BE2C (cell line): ENCODE measurements around the gene MEGF11.

Source experiments
- DNase-seq: peaks from one replicate; pipeline ENCODE4 v3.0.0-alpha.2; 2020
- H3K27me3 ChIP-seq: fragments of 250-450 bp; sonication (Bioruptor Pico); 2 replicates; pipeline ENCODE4 v1.5.1; 2020; ENCODE audit warnings: mild to moderate bottlenecking
- H3K36me3 ChIP-seq: fragments of 250-450 bp; sonication (Bioruptor Pico); 2 replicates; pipeline ENCODE4 v1.5.1; 2020; ENCODE audit warnings: mild to moderate bottlenecking
- H3K4me1 ChIP-seq: fragments of 250-450 bp; sonication (Bioruptor Pico); 2 replicates; pipeline ENCODE4 v1.5.1; 2020
- H3K4me3 ChIP-seq: 2 replicates; pipeline ENCODE4 v1.5.1; 2011; ENCODE audit warnings: low read depth, low read length
- H3K9me3 ChIP-seq: fragments of 250-450 bp; sonication (Bioruptor Pico); 2 replicates; pipeline ENCODE4 v1.5.1; 2020
- CTCF ChIP-seq: IDR thresholded peaks from 2 replicates; pipeline ENCODE4 v1.5.1; 2012; ENCODE audit warnings: mild to moderate bottlenecking, low read depth, low read length

Gene MEGF11

DNA sequence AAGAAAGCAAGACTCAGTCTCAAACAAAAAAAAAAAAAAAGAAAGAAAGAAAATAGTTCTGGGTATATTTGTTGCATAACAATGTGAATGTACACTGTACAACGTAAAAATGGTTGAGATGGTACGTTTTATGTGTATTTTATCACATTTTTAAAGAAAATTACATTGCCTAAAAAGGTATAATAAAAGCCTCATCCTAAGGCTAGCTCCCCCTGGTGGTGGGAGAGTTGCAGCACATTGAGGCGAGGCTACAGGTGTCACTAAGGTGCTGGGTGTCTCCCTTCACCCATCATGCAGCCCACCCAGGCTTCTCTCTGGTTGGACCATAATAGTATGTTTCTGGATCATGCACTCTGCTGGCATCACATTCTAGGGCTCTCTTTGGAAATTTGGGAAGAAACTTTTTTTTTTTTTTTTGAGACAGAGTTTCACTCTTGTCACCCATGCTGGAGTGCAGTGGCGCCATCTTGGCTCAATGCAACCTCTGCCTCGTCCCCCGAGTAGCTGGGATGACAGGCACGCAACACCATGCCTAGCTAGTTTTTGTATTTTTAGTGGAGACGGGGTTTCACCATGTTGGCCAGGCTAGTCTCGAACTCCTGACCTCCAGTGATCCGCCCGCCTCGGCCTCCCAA is 396.6 kb downstream of the MEGF11 start:
- H3K27me3 ChIP-seq: no peaks in the 10 kb centered on the region
- TF ChIP-seq CTCF: peak; percentile 96
- H3K36me3 ChIP-seq: no peaks in the 10 kb centered on the region
- H3K4me1 ChIP-seq: no peaks in the 10 kb centered on the region
- H3K9me3 ChIP-seq: no peaks in the 10 kb centered on the region
- peak; percentile 77 for DNase-seq
- H3K4me3 ChIP-seq: no peak overlapping the region

DNA sequence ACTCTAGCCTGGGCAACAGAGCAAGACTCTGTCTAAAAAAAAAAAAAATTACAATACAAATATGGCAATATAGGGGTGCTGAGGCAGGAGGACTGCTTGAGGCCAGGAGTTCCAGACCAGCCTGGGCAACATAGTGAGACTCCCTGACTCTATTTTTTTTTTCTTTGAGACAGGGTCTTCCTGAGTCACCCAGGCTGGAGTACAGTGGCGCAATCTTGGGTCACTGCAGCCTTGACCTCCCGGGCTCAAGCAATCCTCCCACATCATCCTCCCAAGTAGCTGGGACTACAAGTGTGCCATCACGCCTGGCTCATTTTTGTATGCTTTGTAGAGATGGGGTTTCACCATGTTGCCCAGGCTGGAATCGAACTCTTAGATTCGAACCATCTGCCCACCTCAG is 401.6 kb downstream of the MEGF11 start:
- TF ChIP-seq CTCF: no peak
- Histone ChIP-seq H3K36me3 (no peaks in the 10 kb centered on the region), H3K9me3 (no peaks in the 10 kb centered on the region), H3K4me1 (no peaks in the 10 kb centered on the region), H3K4me3 (no peak overlapping the region), H3K27me3 (no peaks in the 10 kb centered on the region)
- no peak for DNase-seq

GRCh38 chr15:65847989-65848388 is 405.6 kb downstream of the MEGF11 start:
- Histone ChIP-seq H3K4me3 (no peak overlapping the region), H3K36me3 (no peaks in the 10 kb centered on the region), H3K4me1 (no peaks in the 10 kb centered on the region), H3K9me3 (no peaks in the 10 kb centered on the region), H3K27me3 (no peaks in the 10 kb centered on the region)
- no peak for TF ChIP-seq CTCF
- no peak for DNase-seq

- no peaks in the 10 kb centered on the region for H3K27me3 ChIP-seq
- no peak for DNase-seq
- no peak for TF ChIP-seq CTCF
- H3K9me3 ChIP-seq: no peaks in the 10 kb centered on the region
- H3K4me3 ChIP-seq: no peak overlapping the region
- no peaks in the 10 kb centered on the region for H3K4me1 ChIP-seq
- H3K36me3 ChIP-seq: no peaks in the 10 kb centered on the region
These were observed 407.6 kb downstream of the MEGF11 start for GRCh38 chr15:65845826-65846519.
